IPS-15b (cell line): ENCODE results near the gene GEN1.

Source experiments
- H3K27me3 ChIP-seq: one replicate; pipeline ENCODE4 v1.6.1; 2013; ENCODE audit warnings: low read length; ENCODE audit not compliant: control insufficient read depth, insufficient read depth
- H3K36me3 ChIP-seq: one replicate; pipeline ENCODE4 v1.6.1; 2013; ENCODE audit warnings: low read length; ENCODE audit not compliant: control insufficient read depth, insufficient read depth
- H3K4me1 ChIP-seq: one replicate; pipeline ENCODE4 v1.6.1; 2013; ENCODE audit warnings: mild to moderate bottlenecking, low read length; ENCODE audit not compliant: control insufficient read depth, insufficient read depth
- H3K4me3 ChIP-seq: one replicate; pipeline ENCODE4 v1.5.1; 2013; ENCODE audit warnings: low read depth, low read length
- H3K9ac ChIP-seq: one replicate; pipeline ENCODE4 v1.6.1; 2013; ENCODE audit warnings: low read depth, mild to moderate bottlenecking, low read length
- H3K9me3 ChIP-seq: one replicate; pipeline ENCODE4 v1.6.1; 2013; ENCODE audit warnings: mild to moderate bottlenecking, low read length; ENCODE audit not compliant: control insufficient read depth, insufficient read depth

The GEN1 gene

GRCh38 chr2:17753803-17754663 is at the start of gene GEN1, which contains the start of gene SMC6:
TSS of gene GEN1 (plus strand) at chr2:17754138. CDS start at chr2:17759944, 5,806 bp downstream.
TSS of gene SMC6 (minus strand) at chr2:17753810. CDS start at chr2:17745946, 7,864 bp downstream.
- no peaks in the 10 kb centered on the region for H3K9me3 ChIP-seq
- H3K9ac ChIP-seq: peak within 1 kb of the TSS; percentile 89
- H3K27me3 ChIP-seq: no peaks in the 10 kb centered on the region
- peak within 1 kb of the TSS; percentile 89 for H3K4me3 ChIP-seq
- no peaks in the 10 kb centered on the region for H3K36me3 ChIP-seq
- peaks cover 17% of the 10 kb centered on the region for H3K4me1 ChIP-seq

GRCh38 chr2:17706845-17707244 is 47.1 kb upstream of the GEN1 start:
- no peaks in the 10 kb centered on the region for H3K36me3 ChIP-seq
- no peaks in the 10 kb centered on the region for H3K27me3 ChIP-seq
- no peaks in the 10 kb centered on the region for H3K9me3 ChIP-seq
- H3K4me3 ChIP-seq: no peak overlapping the region
- H3K4me1 ChIP-seq: no peaks in the 10 kb centered on the region
- no peak overlapping the region for H3K9ac ChIP-seq

GRCh38 chr2:17708501-17708900 is 45.4 kb upstream of the GEN1 start:
- Histone ChIP-seq H3K36me3 (no peaks in the 10 kb centered on the region), H3K27me3 (no peaks in the 10 kb centered on the region), H3K4me3 (no peak overlapping the region), H3K4me1 (no peaks in the 10 kb centered on the region), H3K9ac (no peak overlapping the region), H3K9me3 (no peaks in the 10 kb centered on the region)

GRCh38 chr2:17709897-17710296 is 44.0 kb upstream of the GEN1 start:
- no peaks in the 10 kb centered on the region for H3K9me3 ChIP-seq
- H3K4me1 ChIP-seq: no peaks in the 10 kb centered on the region
- no peak overlapping the region for H3K9ac ChIP-seq
- H3K4me3 ChIP-seq: no peak overlapping the region
- peaks cover 5% of the 10 kb centered on the region for H3K36me3 ChIP-seq
- H3K27me3 ChIP-seq: no peaks in the 10 kb centered on the region

GRCh38 chr2:17710547-17711248 is 43.2 kb upstream of the GEN1 start:
- no peak overlapping the region for H3K9ac ChIP-seq
- H3K4me1 ChIP-seq: no peaks in the 10 kb centered on the region
- no peaks in the 10 kb centered on the region for H3K27me3 ChIP-seq
- H3K36me3 ChIP-seq: peaks cover 6% of the 10 kb centered on the region
- H3K4me3 ChIP-seq: no peak overlapping the region
- no peaks in the 10 kb centered on the region for H3K9me3 ChIP-seq

- H3K4me1 ChIP-seq: no peaks in the 10 kb centered on the region
- no peak overlapping the region for H3K9ac ChIP-seq
- no peaks in the 10 kb centered on the region for H3K27me3 ChIP-seq
- no peak overlapping the region for H3K4me3 ChIP-seq
- peaks cover 6% of the 10 kb centered on the region for H3K36me3 ChIP-seq
- H3K9me3 ChIP-seq: no peaks in the 10 kb centered on the region
Observed at GRCh38 chr2:17713291-17713690, 40.6 kb upstream of the GEN1 start.

- Histone ChIP-seq H3K27me3 (no peaks in the 10 kb centered on the region), H3K9me3 (no peaks in the 10 kb centered on the region), H3K36me3 (peaks cover 11% of the 10 kb centered on the region), H3K4me3 (no peak overlapping the region), H3K9ac (no peak overlapping the region), H3K4me1 (no peaks in the 10 kb centered on the region)
Observed at GRCh38 chr2:17717666-17718065, 36.3 kb upstream of the GEN1 start.

GRCh38 chr2:17718689-17719088 is 35.2 kb upstream of the GEN1 start:
- no peaks in the 10 kb centered on the region for H3K27me3 ChIP-seq
- H3K9me3 ChIP-seq: no peaks in the 10 kb centered on the region
- no peak overlapping the region for H3K9ac ChIP-seq
- H3K4me1 ChIP-seq: no peaks in the 10 kb centered on the region
- H3K4me3 ChIP-seq: no peak overlapping the region
- H3K36me3 ChIP-seq: peaks cover 18% of the 10 kb centered on the region

- Histone ChIP-seq H3K9ac (no peak overlapping the region), H3K9me3 (no peaks in the 10 kb centered on the region), H3K27me3 (no peaks in the 10 kb centered on the region), H3K4me1 (no peaks in the 10 kb centered on the region), H3K4me3 (no peak overlapping the region), H3K36me3 (peaks cover 15% of the 10 kb centered on the region)
Observed at GRCh38 chr2:17719562-17720371, 34.2 kb upstream of the GEN1 start.

GRCh38 chr2:17728210-17728609 is 25.7 kb upstream of the GEN1 start:
- H3K4me3 ChIP-seq: no peak overlapping the region
- H3K4me1 ChIP-seq: no peaks in the 10 kb centered on the region
- H3K9me3 ChIP-seq: no peaks in the 10 kb centered on the region
- no peaks in the 10 kb centered on the region for H3K27me3 ChIP-seq
- no peak overlapping the region for H3K9ac ChIP-seq
- peaks cover 6% of the 10 kb centered on the region for H3K36me3 ChIP-seq

- no peaks in the 10 kb centered on the region for H3K9me3 ChIP-seq
- no peak overlapping the region for H3K9ac ChIP-seq
- no peaks in the 10 kb centered on the region for H3K4me1 ChIP-seq
- no peak overlapping the region for H3K4me3 ChIP-seq
- H3K36me3 ChIP-seq: peaks cover 3% of the 10 kb centered on the region
- H3K27me3 ChIP-seq: no peaks in the 10 kb centered on the region
Observed at GRCh38 chr2:17729880-17730279, 24.1 kb upstream of the GEN1 start.
